HG02840 (cell line): Measurements from ENCODE around the gene ZNF506.
"Not testable (repeated sequence)": the region's sequence is repeated elsewhere in the genome, so short reads cannot be mapped to it uniquely, and the experiment has no call there.

ENCODE experiments used
- ATAC-seq: cut with Tn5 transposase; IDR thresholded peaks from one replicate; pipeline ENCODE4 v1.9.1; 2021; ENCODE audit warnings: mild to moderate bottlenecking, moderate library complexity, moderate number of reproducible peaks; ENCODE audit not compliant: unreplicated experiment, low FRiP score

ZNF506 gene

DNA sequence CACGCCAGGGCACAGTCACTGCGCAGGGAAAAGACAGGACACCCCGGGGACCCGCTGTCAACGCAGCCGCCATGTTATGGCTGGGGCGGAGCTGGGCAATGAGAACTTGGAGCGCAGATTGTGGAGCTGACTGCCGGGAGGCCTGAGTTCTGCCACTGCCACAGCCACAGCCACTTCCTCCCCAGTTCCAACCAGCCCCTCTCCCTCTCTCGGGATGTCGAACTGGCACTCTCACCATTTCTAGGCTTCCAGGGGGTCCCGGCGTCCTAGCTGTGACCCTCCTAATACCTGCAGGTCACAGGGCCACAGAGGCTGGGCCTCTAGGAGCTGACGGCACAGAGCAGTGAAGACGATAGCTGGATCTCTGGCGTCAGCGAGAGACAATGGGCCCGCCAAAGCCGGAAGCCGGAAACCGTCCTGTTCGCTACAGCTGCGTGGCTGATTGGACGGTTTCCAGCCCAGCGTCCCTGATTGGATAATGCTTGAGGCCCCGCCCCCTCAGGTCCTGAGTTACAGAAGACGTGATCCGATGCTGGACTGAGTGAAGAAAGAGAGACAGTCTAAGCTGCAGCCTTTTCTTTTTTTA is at the start of gene ZNF506:
TSS of gene ZNF506 (minus strand) at position 385 of the 586 bp plus-strand sequence. CDS start at position 238, 147 bp downstream.
- peak; percentile 79 for ATAC-seq

DNA sequence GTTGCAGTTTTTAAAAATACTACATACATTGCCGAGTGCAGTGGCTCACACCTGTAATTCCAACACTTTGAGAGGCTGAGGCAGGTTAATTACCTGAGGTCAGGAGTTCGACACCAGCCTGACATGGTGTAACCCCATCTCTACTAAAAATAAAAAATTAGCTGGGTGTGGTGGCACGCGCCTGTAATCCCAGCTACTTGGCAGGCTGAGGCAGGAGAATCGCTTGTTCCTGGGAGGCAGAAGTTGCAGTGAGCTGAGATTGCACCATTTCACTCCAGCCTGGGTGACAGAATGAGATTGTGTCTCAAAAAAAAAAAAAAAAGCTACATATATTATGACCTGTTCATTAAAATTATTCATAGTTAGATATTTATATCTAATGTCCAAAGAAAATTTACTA is 48.5 kb upstream of the ZNF506 start:
- ATAC-seq: not testable (repeated sequence)

DNA sequence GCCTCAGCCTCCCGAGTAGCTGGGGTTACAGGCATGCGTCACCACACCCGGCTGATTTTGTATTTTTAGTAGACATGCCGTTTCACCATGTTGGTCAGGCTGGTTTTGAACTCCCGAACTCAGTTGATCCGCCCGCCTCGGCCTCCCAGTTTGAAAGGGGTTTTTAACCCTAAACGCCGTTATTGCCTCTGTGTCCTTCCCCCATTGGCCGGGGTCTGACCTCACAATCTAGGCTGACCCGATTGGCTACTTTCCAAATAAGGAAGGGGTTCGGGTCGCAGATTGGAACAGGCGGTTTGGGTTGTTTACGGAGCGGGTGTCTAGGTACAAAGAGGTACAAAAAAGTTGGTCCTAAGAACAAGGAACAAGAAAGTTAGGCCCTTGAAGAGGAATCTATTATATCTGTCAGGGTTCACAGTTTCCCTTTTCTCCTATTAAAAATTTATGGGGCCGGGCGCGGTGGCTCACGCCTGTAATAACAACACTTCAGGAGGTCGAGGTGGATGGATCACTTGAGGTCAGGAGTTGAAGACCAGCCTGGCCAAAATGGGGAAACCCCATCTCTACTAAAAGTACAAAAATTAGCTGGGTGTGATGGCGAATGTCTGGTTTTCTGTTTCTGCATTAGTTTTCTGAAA is 45.2 kb upstream of the ZNF506 start:
- no peak for ATAC-seq

DNA sequence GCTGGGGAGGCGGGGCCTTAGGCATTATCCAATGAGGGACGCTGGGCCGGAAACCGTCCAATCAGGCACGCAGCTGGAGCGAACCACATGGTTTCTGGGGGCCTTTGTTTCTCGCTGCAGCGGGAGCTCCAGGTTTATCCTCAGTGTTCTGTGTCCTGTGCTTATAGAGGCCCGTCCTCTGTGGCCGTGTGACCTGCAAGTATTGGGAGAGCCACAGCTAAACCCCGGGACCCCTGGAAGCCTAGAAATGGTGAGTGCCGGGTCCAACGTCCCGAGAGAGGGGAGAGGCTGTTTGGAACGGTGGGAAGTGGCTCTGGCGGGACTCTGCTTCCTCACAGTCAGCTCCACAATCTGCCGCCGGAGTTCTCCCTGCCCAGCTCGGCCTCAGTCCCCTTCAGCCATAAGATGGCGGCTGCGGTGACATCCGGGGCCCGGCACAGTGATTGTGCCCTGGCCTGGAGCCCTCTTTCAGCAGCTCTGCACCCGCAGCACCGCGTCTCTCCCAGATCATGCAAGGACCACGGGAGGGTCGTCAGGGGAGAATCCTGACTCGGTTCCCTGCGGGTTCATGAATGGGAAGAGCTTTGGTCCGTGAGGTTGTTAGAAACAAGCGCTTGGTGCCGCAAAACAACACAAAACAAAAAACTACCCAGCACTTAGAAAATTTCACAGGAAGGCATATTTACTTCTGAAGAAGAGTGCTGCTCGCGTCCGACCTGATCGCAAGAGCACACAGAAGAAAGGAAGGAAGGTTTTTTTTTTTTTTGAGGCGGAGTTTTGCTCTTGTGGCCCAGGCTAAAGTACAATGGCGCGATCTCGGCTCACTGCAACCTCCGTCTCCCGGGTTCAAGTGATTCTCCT is 44.4 kb upstream of the ZNF506 start, which contains the start of gene ZNF253:
TSS of gene ZNF253 (plus strand) at position 133 of the 861 bp plus-strand sequence. CDS start at position 248, 115 bp downstream.
- peak; percentile 97 for ATAC-seq

DNA sequence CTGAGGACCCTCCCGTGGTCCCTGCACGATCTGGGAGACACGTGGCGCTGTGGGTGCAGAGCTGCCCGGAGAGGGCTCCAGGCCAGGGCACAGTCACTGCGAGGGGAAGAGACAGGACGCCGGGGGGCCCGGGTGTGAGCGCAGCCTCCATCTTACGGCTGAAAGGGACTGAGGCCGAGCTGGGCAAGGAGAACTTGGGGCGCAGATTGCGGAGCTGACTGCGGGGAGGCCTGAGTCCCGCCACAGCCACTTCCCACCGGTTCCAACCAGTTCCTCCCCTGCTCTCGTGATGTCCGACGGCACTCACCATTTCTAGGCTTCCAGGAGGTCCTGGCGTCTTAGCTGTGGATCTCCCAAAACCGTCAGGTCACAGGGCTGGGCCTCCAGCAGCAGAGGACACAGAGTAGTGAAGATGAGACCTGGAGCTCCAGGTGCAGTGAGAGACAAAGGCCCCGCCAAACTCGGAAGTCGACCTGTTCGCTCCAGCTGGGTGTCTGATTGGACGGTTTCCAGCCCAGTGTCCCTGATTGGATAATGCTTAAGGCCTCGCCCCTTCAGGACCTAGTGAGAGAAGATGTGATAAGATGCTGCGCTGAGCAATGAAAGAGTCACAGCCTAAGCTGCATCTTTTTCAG is 39.3 kb upstream of the ZNF506 start:
- ATAC-seq: no peak

DNA sequence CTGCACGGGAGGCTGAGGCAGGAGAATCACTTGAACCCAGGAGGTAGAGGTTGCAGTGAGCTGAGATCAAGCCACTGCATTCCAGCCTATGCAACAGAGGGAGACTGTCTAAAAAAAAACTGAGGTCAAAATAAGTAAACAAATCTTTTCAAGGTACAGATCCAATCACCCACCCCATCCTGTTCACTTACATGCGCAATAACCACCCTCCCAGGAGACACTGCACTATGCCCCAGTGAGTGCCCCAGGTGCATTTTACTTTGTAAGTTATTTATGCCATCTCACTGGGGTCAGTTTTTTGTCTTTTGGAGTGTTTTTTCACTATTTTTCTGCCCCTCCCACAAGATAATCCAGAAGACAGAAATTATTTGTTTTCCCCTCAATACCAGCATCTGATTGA is 37.2 kb upstream of the ZNF506 start:
- ATAC-seq: no peak

DNA sequence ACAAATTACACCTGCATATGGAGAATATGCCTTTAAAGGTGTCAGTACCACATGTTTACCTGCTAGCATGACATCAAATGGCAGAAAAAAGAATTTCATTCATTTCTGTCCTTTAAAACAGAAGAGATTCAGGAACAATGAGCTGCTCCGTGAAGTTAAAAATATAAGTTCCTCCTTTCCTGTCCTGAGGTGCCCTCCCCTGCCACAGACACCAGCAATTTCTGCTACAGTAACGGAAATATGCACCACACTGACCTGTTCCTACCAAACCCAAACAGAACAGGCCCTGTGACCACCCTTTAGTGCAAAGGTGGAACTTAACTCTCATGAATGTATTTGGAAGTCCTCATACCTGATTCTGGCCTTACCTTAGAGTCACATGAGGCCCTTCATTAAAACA is 30.2 kb upstream of the ZNF506 start:
- not testable (repeated sequence) for ATAC-seq

DNA sequence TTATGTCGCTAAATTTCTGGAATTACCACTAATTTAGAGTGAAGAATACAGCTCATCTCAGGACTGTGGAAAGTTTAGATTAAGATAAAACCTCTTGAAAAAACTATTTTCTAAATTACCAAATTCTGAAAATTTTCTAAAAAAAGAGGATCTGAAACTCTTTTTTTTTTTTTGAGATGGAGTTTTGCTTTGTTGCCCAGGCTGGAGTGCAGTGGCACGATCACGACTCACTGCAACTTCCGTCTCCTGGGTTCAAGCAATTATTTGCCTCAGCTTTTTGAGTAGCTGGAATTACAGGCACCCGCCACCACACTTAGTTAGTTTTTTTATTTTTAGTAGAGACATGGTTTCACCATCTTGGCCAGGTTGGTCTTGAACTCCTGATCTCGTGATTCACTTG is 27.5 kb upstream of the ZNF506 start:
- no peak for ATAC-seq

DNA sequence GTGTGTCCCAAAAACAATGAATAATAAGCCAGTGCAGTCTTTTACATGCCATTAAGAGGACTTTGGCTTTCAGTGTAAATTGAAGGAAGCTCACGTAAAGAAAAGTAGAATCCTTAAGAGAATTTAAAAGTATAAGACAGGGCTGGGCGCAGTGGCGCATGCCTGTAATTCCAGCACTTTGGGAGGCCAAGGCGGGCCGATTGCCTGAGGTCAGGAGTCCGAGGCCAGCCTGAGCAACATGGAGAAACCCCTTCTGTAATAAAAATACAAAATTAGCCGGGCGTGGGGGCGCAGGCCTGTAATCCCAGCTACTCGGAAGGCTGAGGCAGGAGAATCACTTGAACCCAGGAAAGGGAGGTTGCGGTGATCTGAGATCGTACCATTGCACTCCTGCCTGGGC is 26.2 kb upstream of the ZNF506 start:
- ATAC-seq: no peak

DNA sequence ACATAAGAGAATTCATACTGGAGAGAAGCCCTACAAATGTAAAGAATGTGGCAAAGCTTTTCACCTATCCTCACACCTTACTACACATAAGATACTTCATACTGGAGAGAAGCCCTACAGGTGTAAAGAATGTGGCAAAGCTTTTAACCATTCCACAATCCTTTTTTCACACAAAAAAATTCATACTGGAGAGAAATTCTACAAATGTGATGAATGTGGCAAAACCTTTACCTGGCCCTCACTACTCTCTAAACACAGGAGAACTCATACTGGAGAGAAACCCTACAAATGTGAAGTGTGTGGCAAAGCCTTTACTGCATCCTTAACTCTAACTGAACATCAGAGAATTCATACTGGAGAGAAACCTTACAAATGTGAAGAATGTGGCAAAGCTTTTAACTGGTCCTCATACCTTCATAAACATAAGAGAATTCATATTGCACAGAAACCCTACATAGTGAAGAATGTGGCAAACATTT is 14.0 kb upstream of the ZNF506 start:
- ATAC-seq: no peak

DNA sequence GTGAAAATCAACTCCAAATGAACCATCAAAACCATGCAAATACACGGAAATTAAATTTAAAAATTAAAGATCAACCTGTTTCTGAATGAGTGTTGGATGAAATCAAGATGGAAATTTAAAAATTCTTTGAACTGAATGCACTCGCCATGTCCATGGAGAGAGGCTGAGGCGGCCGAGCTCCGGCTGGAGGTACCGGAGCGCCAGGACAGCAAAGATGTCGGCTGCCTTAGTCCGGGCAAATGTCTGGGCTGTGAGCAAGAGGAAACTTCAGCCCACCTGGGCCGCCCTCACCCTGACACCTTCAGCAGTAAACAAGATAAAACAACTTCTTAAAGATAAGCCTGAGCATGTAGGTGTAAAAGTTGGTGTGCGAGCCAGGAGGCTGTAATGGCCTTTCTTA is 5.3 kb upstream of the ZNF506 start:
- no peak for ATAC-seq

DNA sequence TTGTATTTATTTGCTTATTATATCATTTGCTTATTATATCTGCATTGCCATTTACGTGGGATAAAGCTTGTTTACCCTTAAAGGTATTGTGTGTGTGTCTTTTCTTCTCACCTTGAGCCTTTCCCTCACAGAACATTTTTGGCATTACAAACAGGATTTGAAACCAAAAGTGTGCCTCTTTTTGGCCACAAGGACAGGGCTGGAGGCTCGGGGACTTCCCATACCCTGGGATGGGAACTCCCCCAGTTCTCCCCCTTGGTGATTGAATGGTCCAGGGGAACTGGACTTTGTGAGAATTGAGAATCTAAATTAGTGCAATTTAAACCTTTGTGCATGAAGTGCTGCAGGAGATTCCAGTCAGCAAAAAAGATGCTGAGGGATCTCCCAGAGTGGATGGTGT is 2.4 kb upstream of the ZNF506 start:
- no peak for ATAC-seq

DNA sequence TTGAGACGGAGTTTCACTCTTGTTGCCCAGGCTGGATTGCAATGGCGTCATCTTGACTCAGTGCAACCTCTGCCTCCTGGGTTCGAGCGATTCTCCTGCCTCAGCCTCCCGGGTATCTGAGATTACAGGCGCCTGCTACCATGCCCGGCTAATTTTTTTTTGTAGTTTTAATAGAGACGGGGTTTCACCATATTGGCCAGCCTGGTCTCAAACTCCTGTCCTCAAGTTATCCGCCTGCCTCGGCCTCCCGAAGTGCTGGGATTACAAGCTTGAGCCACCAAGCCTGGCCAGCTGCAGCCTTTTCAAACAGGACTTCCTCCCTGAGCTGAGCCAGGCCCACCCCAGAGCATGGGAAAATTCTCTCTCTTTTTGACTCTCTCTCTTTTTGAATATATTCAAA is 426 bp upstream of the ZNF506 start:
- not testable (repeated sequence) for ATAC-seq

DNA sequence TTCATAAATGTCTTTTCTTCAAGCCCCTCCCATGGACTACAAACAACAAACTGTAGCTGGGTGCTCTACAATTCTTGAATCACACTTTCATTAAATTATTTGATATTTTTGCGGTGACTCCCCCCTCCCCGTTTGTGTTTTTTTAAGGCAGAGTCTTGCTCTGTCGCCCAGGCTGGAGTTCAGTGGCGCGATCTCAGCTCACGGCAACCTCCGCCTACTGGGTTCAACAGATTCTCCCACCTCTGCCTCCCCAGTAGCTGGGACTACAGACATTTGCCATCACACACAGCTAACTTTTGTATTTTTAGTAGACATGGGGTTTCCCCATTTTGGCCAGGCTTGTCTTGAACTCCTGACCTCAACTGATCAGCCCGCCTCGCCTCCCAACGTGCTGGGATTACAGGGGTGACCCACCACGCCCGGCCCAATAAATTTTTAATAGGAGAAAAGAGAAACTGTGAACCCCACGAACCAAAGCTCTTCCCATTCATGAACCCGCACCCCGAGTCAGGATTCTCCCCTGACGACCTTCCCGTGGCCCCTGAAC is 703 bp downstream of the ZNF506 start:
- ATAC-seq: no peak

DNA sequence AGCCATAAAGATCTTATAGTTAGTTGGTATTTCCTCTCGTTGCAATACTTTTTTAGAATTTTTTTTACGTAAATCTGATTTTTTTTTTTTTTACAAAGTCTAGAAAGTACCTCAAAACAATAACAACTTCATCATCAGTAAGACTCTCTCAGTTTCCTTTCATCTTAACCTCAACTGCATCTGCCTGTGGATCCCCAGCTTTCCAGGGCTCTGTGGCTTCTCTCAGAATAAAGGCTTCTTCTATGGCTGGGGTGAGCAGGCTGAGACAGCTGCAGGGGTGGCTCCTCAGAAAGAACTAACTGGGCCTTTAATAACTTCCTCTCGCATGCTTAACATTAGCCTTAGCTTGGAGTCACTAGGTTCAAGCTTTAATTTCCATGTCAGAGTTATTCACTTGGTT is 4.2 kb downstream of the ZNF506 start:
- ATAC-seq: no peak

DNA sequence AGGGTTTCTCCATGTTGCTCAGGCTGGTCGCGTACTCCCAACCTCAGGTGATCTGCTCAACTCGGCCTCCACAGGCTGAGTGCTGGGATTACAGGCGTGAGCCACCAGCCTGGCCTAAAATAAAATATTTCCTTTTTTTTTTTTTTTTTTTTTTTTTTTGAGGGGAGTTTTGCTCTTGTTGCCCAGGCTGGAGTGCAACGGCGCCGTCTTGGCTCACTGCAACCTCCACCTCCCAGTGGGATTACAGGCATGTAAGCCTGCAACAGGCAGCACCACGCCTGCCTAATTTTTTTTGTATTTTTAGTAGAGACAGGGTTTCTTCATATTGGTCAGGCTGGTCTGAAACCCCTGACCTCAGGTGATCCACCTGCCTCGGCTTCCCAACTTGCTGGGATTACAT is 4.9 kb downstream of the ZNF506 start:
- no peak for ATAC-seq

DNA sequence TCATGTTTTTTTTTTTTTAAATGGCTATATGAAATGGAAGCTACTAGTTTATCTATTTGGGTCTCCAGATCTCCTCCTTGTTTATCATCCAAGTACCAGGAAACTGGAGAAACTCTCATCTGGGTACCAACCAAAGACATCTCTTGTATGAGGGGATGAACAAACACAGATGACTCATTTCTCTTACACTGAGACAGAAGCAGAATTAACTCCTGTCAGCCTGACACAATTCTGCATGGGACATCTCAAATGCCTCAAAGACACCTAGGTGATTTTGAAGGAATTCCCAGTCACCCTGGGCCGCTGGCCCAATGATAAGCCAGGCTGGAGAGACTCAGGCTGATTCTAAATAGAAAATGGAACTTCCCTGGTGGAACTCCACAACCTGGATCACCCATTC is 9.6 kb downstream of the ZNF506 start:
- not testable (repeated sequence) for ATAC-seq

DNA sequence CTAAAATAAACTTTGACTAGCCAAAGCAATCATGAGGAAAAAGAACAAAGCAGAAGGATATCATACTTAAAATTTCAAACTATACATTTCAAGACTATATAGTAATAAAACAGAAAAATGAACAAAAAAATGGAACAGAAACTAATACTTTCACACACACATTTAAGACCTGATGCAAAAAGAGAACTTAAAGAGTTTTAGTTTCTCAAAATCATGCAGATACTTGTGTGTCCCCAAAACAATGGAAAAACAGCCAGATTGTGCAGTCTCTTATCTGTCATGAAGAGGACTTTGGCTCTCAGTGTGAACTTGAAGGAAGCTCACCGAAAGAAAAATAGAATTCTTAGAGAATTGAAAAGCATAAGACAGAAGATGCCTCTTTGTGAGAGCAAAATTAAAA is 16.1 kb downstream of the ZNF506 start:
- no peak for ATAC-seq

DNA sequence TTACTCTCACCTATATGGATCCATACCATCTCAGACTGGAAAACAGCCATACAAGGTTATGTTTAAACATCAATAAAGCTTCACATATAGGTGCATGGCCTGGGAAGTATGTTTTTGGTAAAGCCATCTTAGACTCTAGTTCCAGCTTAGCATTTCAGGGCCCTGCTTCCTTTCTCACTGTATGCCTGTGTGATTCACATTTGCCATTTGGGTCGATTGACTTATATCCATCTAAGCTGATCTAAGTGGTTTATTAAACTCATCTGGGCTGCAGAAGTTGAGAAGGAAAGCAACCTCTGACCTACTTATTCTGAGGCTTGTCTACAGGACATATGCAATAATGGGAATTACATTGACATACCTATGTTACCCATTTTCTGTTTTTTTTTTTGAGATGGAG is 33.5 kb downstream of the ZNF506 start:
- no peak for ATAC-seq

DNA sequence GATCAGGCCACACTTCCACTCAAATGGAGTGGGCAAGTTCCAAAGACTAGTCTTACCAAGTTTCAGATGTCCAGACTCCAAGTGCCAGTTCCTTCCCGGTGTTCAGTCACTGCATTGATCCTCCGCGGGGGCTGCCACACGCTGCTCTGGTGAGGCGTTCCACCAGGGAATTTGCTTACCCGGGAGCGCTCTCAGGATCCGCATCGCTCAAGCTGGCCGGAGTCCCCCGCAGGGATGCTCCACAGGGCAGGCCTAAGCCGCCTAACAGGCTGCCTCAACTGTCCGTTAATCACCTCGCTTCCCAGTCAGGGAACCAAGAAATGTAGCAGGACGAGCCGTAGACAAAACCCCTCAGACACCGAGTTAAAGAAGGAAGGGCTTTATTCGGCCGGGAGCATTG is 36.1 kb downstream of the ZNF506 start:
- not testable (repeated sequence) for ATAC-seq

DNA sequence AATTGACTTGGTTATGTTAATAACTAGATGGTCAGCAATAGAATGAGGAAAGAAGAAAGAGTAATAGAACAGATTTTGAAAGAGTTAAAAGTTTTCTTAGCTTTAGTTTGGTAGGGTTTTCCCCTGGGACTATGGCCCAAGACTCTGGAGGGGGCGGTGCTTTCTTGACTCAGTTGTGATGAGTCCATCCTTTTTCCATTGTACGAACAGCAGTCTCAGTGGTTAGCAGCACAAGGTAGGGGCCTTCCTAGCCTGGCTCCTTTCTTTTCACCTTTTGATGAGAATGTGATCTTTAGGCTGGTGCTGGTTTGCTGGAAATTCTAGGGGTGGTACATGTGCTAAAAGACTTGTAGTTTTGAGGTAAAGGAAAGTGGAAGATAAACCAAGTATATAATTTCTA is 38.8 kb downstream of the ZNF506 start:
- ATAC-seq: no peak
